Caco-2 (cell line): ENCODE results near the gene MANBA. TPM values are rescaled to one million over a fixed set of nuclear protein-coding genes. Genes with fewer than 3 reads are reported as not detected.

Source experiments
- BruUV-seq: library from RNA; stranded (reverse); fragments of 400-500 nt; replicated peaks from 2 replicates; lab custom pipeline; 2021; lab: Mats Ljungman, UMichigan
- CTCF ChIA-PET: fragments of 300-600 bp; sonication (Branson Sonifier 250); formaldehyde crosslinking; loops from one replicate; lab custom pipeline; 2022; ENCODE audit warnings: antibody characterized with exemption; lab: Charles Lee
- POLR2A ChIA-PET: fragments of 300-600 bp; sonication (Branson Sonifier 250); formaldehyde crosslinking; loops from one replicate; lab custom pipeline; 2022; ENCODE audit warnings: antibody characterized with exemption; lab: Charles Lee
- DNase-seq, 2 experiments: peaks; one replicate each; pipeline versions ENCODE4 v3.0.0 to v3.0.0-alpha.2; 2020 to 2022
- H3K27me3 ChIP-seq: replicated peaks from 2 replicates; pipeline ENCODE4 v1.6.0; 2011; ENCODE audit warnings: low read length; ENCODE audit not compliant: control insufficient read depth, insufficient read depth
- H3K36me3 ChIP-seq: 2 replicates; pipeline ENCODE4 v1.5.1; 2011; ENCODE audit warnings: low read length; ENCODE audit not compliant: control insufficient read depth, insufficient read depth
- H3K4me1 ChIP-seq: fragments of 250-450 bp; sonication (Bioruptor Pico); 2 replicates; pipeline ENCODE4 v1.5.1; 2020; ENCODE audit warnings: mild to moderate bottlenecking
- H3K4me3 ChIP-seq: 2 replicates; pipeline ENCODE4 v1.5.1; 2011; ENCODE audit warnings: low read depth, mild to moderate bottlenecking, control low read depth, low read length
- H3K9me3 ChIP-seq: fragments of 250-450 bp; sonication (Bioruptor Pico); 2 replicates; pipeline ENCODE4 v1.5.1; 2020; ENCODE audit warnings: mild to moderate bottlenecking, moderate library complexity
- H3K27ac Mint-ChIP-seq: one replicate; pipeline ENCODE4 v1.8.0; 2022; ENCODE audit warnings: mixed read lengths; ENCODE audit not compliant: unreplicated experiment
- H3K27me3 Mint-ChIP-seq: one replicate; pipeline ENCODE4 v1.8.0; 2022; ENCODE audit warnings: mixed read lengths; ENCODE audit not compliant: insufficient read depth, unreplicated experiment
- H3K36me3 Mint-ChIP-seq: one replicate; pipeline ENCODE4 v1.8.0; 2022; ENCODE audit warnings: mild to moderate bottlenecking, mixed read lengths; ENCODE audit not compliant: insufficient read depth, unreplicated experiment
- H3K4me1 Mint-ChIP-seq: one replicate; pipeline ENCODE4 v1.8.0; 2022; ENCODE audit warnings: low read depth, mixed read lengths; ENCODE audit not compliant: unreplicated experiment
- H3K4me3 Mint-ChIP-seq: one replicate; pipeline ENCODE4 v1.8.0; 2022; ENCODE audit warnings: mild to moderate bottlenecking, moderate library complexity, mixed read lengths; ENCODE audit not compliant: unreplicated experiment
- H3K9me3 Mint-ChIP-seq: one replicate; pipeline ENCODE4 v1.8.0; 2022; ENCODE audit warnings: mixed read lengths; ENCODE audit not compliant: unreplicated experiment
- CTCF ChIP-seq, 2 experiments: fragments of 200-600 bp in 1 of 2; IDR thresholded peaks; 1 replicate in 1 of 2; 2 replicates in 1 of 2; pipeline versions ENCODE4 v1.5.1 to v1.8.0; 2011 to 2022; ENCODE audit warnings: antibody characterized with exemption in 1 of 2, control low read depth in 1 of 2, inconsistent platforms in 1 of 2, low read depth in 1 of 2, low read length in 1 of 2, mild to moderate bottlenecking in 1 of 2, moderate library complexity in 1 of 2; ENCODE audit not compliant: insufficient read depth in 1 of 2, severe bottlenecking in 1 of 2, unreplicated experiment in 1 of 2
- intact Hi-C: fragments of 100-400 bp; cut with micrococcal nuclease; formaldehyde crosslinking; loops from one replicate; pipeline ENCODE4 v1.10.0; 2022; ENCODE audit not compliant: unreplicated experiment
- total RNA-seq: library from RNA; stranded (reverse); gene quantifications from 2 replicates; pipeline ENCODE4 v1.2.3, GENCODE V29; 2022

The MANBA gene
- total RNA-seq, 1 experiment from 2014 or later = 53.5 TPM

DNA sequence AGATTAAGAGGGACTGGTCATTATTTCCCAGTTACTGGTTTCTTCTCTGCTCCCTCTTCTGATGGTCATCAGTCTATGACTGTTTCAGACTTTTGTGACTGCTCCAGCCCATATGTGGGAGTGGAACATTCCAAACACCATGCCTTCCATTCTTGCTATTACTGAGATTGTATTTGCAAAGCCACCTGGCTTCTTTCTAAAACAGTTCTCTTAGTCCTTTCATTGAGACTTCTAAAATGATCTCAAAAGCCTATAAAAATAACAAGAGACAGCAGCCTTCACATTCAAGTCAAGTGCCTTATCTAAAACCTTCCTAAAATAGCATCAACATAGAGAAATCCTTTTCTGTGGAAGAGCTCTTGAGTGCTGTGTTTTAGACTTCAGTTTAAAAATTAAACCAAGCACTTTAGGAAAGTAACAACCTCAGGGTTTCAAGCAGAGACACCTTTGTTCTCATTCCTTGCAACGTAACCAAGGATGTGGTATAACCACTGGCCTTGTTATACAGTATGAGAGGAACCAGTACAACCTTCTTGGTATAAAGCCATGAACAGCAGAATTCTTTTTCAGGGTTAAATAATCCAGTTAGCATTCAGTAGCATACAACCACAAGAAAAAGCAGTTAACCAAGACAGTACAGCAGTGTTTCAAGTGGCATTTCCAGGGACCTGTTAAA lies 162.5 kb downstream of the MANBA start:
- no peaks in the 10 kb centered on the region for H3K9me3 ChIP-seq
- H3K4me1 ChIP-seq = no peaks in the 10 kb centered on the region

DNA sequence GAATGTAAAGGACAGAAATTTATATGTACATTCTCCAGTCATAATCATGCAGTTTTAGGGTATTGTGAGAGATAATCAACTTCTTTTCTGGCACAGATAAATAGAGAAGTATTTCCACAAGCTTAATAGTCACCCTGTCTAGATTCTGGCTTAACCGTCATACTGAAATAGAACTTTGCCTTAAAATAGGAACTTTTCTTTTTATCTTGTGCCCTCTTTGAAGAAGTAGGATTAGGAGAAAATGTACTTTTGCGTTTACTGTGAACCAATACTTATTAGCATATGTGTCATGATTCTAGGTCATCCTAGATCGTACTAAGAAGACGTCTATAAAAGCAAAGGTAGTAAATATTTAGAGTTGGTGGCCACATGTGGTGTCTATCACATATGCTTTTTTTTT lies 164.2 kb downstream of the MANBA start:
- no peaks in the 10 kb centered on the region for H3K27me3 Mint-ChIP-seq
- H3K36me3 ChIP-seq = no peaks in the 10 kb centered on the region; the same call in 1 of the 2 replicates
- no peak for DNase-seq
- H3K4me3 Mint-ChIP-seq = no peak overlapping the region
- H3K27me3 ChIP-seq = no peaks in the 10 kb centered on the region
- H3K4me1 ChIP-seq = no peaks in the 10 kb centered on the region
- no peaks in the 10 kb centered on the region for H3K9me3 ChIP-seq
- POLR2A ChIA-PET = no interaction called here
- CTCF ChIA-PET = no interaction called here
- H3K36me3 Mint-ChIP-seq = peaks cover 50% of the 10 kb centered on the region
- no peaks in the 10 kb centered on the region for H3K4me1 Mint-ChIP-seq
- no peak for TF ChIP-seq CTCF (IDR thresholded peaks at IDR 0.05; ENCODE audit: insufficient read depth in 1 of 2, low read depth in 1 of 2, low read length in 1 of 2, severe bottlenecking in 1 of 2, unreplicated experiment in 1 of 2)
- H3K27ac Mint-ChIP-seq = no peak overlapping the region
- no peak overlapping the region for H3K4me3 ChIP-seq
- no peaks in the 10 kb centered on the region for H3K9me3 Mint-ChIP-seq
- BruUV-seq = no TSS peak
- intact Hi-C loops = no loop called here

More for the DNA sequence above, 162.5 kb downstream of the MANBA start:
- H3K4me1 Mint-ChIP-seq = no peaks in the 10 kb centered on the region
- no TSS peak for BruUV-seq
- Histone ChIP-seq H3K27me3 (no peaks in the 10 kb centered on the region), H3K36me3 (no peaks in the 10 kb centered on the region; the same call in 1 of the 2 replicates), H3K4me3 (no peak overlapping the region)
- no peaks in the 10 kb centered on the region for H3K27me3 Mint-ChIP-seq
- H3K9me3 Mint-ChIP-seq = no peaks in the 10 kb centered on the region
- intact Hi-C loops = no loop called here
- no peak overlapping the region for H3K4me3 Mint-ChIP-seq
- ChIA-PET POLR2A (no interaction called here), CTCF (no interaction called here)
- TF ChIP-seq CTCF (IDR thresholded peaks at IDR 0.05; ENCODE audit: insufficient read depth in 1 of 2, low read depth in 1 of 2, low read length in 1 of 2, severe bottlenecking in 1 of 2, unreplicated experiment in 1 of 2) = no peak
- no peak overlapping the region for H3K27ac Mint-ChIP-seq
- no peak for DNase-seq
- H3K36me3 Mint-ChIP-seq = peaks cover 50% of the 10 kb centered on the region

GRCh38 chr4:102594000-102594399 lies 166.8 kb downstream of the MANBA start:
- H3K9me3 Mint-ChIP-seq = no peaks in the 10 kb centered on the region
- BruUV-seq = no TSS peak

More at GRCh38 chr4:102594000-102594399, 166.8 kb downstream of the MANBA start:
- TF ChIP-seq CTCF (IDR thresholded peaks at IDR 0.05; ENCODE audit: insufficient read depth in 1 of 2, low read depth in 1 of 2, low read length in 1 of 2, severe bottlenecking in 1 of 2, unreplicated experiment in 1 of 2) = no peak
- CTCF ChIA-PET = no interaction called here
- Mint-ChIP-seq H3K4me1 (no peaks in the 10 kb centered on the region), H3K4me3 (no peak overlapping the region), H3K36me3 (peaks cover 47% of the 10 kb centered on the region), H3K27ac (no peak overlapping the region), H3K27me3 (no peaks in the 10 kb centered on the region)
- Histone ChIP-seq H3K4me3 (no peak overlapping the region), H3K4me1 (no peaks in the 10 kb centered on the region), H3K36me3 (no peaks in the 10 kb centered on the region; the same call in 1 of the 2 replicates), H3K9me3 (no peaks in the 10 kb centered on the region), H3K27me3 (no peaks in the 10 kb centered on the region)
- intact Hi-C loops = no loop called here
- no peak for DNase-seq
- POLR2A ChIA-PET = no interaction called here
